Activated naive CD8-positive, alpha-beta T cell treated with anti-CD3 and anti-CD28 coated beads for 36 hours (primary cell): ENCODE data around the gene HSPA5. TPM values are rescaled to one million over a fixed set of nuclear protein-coding genes. Genes with fewer than 3 reads are reported as not detected.

ENCODE experiments used
- DNase-seq: peaks from one replicate; pipeline ENCODE4 v3.0.0; 2021
- H3K27ac Mint-ChIP-seq: one replicate; pipeline ENCODE4 v1.8.0; 2022; ENCODE audit warnings: mild to moderate bottlenecking, moderate library complexity, mixed read lengths
- H3K27me3 Mint-ChIP-seq: one replicate; pipeline ENCODE4 v1.8.0; 2022; ENCODE audit warnings: mild to moderate bottlenecking, mixed read lengths
- H3K36me3 Mint-ChIP-seq: one replicate; pipeline ENCODE4 v1.8.0; 2021; ENCODE audit warnings: mild to moderate bottlenecking, mixed read lengths
- H3K4me1 Mint-ChIP-seq: one replicate; pipeline ENCODE4 v1.8.0; 2021; ENCODE audit warnings: mixed read lengths
- H3K4me3 Mint-ChIP-seq: one replicate; pipeline ENCODE4 v1.8.0; 2022; ENCODE audit warnings: mild to moderate bottlenecking, moderate library complexity, mixed read lengths
- H3K9me3 Mint-ChIP-seq: one replicate; pipeline ENCODE4 v1.8.0; 2022; ENCODE audit warnings: mixed read lengths
- total RNA-seq, 2 experiments: library from RNA; stranded (reverse); gene quantifications; one replicate each; pipeline ENCODE4 v1.2.3, GENCODE V29; 2021

HSPA5 gene
- total RNA-seq, 2 experiments from 2014 or later, result 242 TPM

- DNase-seq, result peak; percentile 34
- Mint-ChIP-seq H3K4me1 (peaks cover 55% of the 10 kb centered on the region), H3K27me3 (no peaks in the 10 kb centered on the region), H3K27ac (peak overlapping the region; percentile 97), H3K4me3 (peak overlapping the region; percentile 98), H3K36me3 (peaks cover 11% of the 10 kb centered on the region), H3K9me3 (no peaks in the 10 kb centered on the region)
Measured at GRCh38 chr9:125189011-125189360, 52.2 kb downstream of the HSPA5 start.

Other genes with a start within 250 kb of the HSPA5 start
- 1 to 10 TPM; 7.0 to 7.3 TPM for gene SCAI, start 97.8 kb downstream of the HSPA5 start, total RNA-seq
- 10 to 100 TPM; 47.6 to 48.8 TPM for gene PPP6C, start 51.5 kb downstream of the HSPA5 start, total RNA-seq
- 10 to 100 TPM; 41.1 to 41.6 TPM for gene RABEPK, start 40.8 kb downstream of the HSPA5 start, total RNA-seq
- gene GAPVD1, start 20.5 kb upstream of the HSPA5 start, total RNA-seq, result 10 to 100 TPM; 44.0 to 47.1 TPM